Daoy (cell line): Measurements from ENCODE around the gene EVI5L. TPM values are rescaled to one million over a fixed set of nuclear protein-coding genes. Genes with fewer than 3 reads are reported as not detected.

Experiments
- DNase-seq: peaks from one replicate; pipeline ENCODE4 v3.0.0-alpha.2; 2015; ENCODE audit warnings: low read depth
- total RNA-seq: library from RNA; depleted of rRNA; stranded (reverse); fragments of >200 nt; shearing (Covaris generic); gene quantifications from 2 replicates; pipeline ENCODE4 v1.2.3, GENCODE V29; 2014

The EVI5L gene
- total RNA-seq, 1 experiment from 2014 or later = 9.3 TPM

DNA sequence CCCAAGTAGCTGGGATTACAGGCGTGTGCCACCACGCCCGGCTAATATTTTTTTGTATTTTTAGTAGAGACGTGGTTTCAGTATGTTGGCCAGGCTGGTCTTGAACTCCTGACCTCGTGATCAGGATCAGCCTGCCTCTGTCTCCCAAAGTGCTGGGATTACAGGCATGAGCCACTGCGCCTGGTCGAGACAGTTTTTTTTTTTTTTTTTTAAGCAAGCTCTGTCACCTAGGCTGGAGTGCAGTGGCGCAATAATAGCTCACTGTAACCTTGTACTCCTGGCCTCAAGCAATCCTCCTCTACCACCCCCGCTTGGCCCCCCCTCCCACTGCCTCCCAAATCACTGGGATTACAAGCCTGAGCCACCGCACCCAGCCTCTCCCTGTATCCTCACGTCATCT is 67.3 kb downstream of the EVI5L start:
- DNase-seq = no peak

DNA sequence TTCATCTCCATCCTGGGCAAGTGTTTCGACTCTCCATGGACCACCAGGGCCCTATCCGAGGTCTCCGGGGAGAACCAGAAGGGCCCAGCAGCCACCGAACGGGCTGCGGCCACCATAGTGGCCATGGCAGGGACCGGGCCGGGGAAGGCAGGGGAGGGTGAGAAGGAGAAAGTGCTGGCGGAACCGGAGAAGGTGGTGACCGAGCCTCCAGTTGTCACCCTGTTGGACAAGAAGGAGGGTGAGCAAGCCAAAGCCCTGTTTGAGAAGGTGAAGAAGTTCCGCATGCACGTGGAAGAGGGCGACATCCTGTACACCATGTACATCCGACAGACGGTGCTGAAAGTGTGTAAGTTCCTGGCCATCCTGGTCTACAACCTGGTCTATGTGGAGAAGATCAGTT is 68.9 kb downstream of the EVI5L start:
- DNase-seq = no peak

DNA sequence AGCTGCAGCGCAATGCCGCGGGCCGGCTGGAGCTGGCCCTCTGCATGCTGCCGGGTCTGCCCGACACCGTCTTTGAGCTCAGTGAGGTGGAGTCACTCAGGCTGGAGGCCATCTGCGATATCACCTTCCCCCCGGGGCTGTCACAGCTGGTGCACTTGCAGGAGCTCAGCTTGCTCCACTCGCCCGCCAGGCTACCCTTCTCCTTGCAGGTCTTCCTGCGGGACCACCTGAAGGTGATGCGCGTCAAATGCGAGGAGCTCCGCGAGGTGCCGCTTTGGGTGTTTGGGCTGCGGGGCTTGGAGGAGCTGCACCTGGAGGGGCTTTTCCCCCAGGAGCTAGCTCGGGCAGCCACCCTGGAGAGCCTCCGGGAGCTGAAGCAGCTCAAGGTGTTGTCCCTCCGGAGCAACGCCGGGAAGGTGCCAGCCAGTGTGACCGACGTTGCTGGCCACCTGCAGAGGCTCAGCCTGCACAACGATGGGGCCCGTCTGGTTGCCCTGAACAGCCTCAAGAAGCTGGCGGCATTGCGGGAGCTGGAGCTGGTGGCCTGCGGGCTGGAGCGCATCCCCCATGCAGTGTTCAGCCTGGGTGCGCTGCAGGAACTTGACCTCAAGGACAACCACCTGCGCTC is 69.8 kb downstream of the EVI5L start:
- DNase-seq = no peak

DNA sequence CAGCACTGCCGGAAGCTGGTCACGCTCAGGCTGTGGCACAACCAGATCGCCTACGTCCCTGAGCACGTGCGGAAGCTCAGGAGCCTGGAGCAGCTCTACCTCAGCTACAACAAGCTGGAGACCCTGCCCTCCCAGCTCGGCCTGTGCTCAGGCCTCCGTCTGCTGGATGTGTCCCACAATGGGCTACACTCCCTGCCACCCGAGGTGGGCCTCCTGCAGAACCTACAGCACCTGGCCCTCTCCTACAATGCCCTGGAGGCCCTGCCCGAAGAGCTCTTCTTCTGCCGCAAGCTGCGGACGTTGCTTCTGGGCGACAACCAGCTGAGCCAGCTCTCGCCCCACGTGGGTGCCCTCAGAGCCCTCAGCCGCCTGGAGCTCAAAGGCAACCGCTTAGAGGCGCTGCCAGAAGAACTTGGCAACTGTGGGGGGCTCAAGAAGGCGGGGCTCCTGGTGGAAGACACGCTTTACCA is 70.4 kb downstream of the EVI5L start:
- DNase-seq = no peak

DNA sequence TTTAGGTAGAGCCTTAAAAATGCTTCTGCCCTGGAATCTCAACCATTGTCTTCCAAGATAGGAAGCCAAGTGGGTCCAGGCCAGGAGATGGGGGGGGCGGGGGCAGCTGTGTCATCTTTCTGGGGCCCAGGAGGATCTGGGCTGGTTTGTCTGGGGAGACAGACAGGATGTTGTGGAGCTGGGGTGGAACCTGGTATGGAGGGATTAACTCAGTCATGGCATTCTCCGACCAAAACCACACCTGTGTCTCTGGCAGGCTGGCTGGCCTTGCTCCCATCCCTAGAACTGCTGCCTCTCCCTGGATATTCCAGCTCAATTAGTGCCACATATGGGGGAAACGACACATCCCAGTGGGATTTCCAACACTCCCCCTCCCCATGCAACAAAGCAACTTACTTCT is 70.9 kb downstream of the EVI5L start:
- DNase-seq = no peak

DNA sequence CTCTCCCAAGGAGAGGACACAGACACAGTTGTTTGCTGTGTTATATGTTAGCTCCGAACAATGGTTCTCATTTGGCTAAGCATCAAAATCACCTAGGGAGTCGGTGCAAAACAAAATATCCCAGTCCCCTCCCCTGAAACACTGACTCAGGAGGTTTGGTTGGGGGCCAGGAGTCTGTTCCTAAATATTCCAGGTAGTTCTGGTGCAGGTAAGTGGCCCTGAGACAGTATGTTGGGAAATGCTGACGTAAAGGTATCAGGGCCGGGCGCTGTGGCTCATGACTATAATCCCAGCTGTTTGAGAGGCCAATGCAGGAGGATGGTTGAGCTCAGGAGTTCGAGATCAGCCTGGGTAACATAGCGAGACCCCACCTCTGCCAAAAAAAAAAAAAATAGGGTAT is 71.3 kb downstream of the EVI5L start:
- no peak for DNase-seq

DNA sequence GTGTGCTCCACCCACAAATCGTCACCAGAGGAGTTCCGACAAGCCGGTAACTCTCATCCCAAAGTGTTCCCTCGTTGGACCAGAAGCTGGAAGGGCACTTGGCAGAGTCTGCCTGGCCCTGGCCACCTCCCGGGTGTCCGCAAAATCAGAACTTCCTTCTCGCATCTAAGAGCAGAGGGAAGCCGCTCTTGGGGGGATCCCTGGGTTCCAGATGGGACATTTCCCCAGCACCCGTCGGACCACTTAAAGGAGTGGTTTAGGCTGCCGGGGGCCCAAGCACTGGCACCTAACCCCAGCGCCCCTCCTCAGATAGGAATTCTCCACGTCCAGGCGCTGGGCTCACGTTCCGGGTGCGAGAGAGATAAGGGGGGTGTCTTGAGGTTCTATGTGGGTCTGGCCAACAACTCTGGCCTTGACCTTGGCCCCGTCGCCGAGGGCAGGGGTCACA is 72.8 kb downstream of the EVI5L start:
- DNase-seq = no peak

DNA sequence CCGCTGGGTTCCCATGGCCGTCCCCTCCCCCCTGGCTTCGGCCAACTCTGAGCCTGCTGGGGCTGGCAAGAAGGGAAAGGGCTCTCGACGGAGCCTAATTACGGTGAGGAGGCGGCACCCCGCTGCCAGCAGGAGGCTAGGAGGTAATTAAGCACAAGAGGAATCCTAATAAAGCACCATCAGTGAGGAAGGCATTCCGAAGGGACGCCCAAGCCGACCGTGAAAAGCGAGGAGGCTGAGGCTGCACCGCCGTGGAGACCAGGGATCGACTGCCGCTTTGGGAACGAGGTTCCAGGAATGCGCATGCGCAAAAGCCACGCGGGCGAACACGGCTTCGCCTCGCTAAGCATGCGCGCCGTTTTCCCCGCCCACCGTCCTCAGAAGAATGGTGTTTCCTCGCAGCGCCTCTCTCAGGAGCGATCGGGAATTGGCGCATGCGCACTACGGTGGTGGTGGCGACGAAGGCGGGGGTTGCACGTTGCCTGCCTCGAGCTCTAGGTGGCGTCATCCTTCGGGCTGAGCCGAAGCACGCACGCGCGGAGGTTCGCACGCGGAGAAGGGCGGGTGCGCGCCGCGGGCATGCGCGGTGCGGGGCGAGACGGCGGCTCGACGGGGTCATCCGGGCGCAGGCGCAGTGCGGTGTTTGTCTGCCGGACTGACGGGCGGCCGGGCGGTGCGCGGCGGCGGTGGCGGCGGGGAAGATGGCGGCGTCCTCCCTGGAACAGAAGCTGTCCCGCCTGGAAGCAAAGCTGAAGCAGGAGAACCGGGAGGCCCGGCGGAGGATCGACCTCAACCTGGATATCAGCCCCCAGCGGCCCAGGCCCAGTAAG is 73.4 kb downstream of the EVI5L start, which contains the start of gene MAP2K7:
Gene MAP2K7 (plus strand): TSS at position 634 of the 830 bp plus-strand sequence. CDS start 68 bp downstream, at position 702.
- peak; percentile 100 for DNase-seq

DNA sequence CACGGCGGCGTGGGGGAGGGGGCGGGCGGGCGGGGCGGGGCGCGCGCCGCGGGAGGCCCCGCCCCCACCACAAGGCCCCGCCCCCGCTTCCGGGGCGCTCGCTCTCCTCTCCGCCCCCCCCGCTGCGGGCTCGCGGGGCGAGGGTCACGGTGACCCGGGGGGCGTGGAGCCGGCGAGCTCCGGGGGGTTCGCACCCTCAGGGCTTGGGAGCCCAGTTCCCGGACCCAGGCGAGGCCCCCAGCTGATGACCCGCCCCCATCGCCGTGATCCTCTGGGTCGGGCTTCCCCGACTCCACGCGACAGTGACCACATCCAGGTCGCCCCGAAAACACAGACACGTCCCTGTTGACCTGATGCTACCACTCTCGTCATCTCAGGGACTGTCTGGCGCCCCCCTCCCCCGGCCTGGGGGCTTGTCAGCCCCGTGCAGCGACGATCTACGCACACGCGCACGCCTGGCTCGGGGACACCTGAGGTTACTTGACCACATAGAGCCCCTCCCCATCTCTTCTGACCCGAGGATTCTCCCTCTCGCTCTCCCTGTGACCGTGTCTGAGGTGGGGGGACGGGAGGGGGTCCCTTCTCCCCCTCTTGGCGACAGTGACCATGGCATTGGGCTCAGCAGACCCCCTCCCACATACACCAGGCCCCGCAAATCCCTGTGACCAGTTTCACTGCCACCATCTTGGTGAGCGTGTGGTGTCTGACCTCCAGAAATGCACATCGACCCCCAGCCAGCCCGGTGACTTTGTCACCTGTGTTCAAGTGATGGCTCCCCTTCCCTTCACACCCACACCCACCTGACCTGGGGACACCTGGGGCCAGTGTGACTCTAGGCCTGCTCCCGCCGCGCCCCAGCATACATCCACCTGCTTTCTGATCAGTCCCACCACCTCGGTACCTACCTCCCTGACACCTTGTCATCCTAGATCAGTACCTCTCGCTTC is 74.3 kb downstream of the EVI5L start:
- DNase-seq = peak; percentile 38

DNA sequence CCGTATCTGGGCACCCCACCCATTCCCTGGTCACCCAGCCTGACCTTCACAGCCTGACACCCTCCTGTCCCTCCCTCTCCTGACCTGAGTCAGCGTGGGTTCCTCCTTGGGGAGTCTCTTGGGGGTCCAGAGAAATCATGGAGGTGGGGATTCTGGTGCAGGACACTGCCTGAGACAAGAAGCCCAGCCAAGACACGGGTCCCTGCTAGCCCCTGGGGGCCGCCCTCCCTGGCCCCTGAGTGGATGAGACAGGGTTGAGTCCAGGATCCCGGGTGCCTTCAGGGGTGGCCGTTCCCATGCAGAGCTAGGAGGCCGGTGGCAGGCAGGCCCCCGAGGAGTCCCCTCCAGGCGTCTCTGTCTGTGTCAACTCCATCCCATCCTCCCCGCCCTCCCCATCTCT is 75.2 kb downstream of the EVI5L start:
- DNase-seq = no peak

DNA sequence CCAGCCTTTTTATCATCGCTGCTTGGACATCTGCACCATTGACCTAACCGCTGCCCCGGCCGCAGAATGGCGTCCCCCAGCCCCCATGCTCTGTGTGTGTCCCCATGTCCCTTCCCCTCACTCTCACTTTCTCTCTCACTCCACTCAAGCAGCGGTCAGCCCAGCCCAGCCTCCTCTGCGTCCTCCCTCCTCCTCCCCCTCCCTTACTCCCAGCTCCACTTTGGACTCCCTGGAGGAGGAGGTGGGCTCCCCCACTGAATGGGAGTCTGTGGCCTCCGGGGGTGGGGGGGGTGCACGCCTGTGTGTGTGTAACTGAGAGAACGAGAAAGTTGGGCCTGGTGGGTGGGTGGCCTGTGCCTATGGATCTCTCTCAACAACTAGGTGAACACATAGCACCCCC is 75.8 kb downstream of the EVI5L start:
- no peak for DNase-seq

DNA sequence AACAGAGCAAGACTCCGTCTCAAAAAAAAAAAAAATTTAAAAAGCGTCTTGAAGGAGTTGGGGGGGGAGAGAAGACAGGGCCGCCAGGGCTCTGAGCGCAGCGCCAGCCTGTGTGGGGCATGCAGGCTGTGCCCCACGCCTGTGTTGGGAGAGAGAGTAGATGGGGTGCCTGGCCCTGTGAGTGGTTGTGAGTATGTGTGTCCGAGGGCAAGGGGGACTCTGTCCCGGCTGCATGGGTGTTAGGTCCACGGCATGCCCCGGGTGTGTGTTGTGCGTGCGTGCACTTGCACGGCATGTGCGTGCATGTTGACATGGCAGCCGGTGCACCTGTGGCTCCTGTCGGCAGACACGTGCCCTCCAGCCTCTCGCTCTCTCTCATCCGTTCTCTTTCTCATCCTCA is 77.1 kb downstream of the EVI5L start:
- DNase-seq = no peak

DNA sequence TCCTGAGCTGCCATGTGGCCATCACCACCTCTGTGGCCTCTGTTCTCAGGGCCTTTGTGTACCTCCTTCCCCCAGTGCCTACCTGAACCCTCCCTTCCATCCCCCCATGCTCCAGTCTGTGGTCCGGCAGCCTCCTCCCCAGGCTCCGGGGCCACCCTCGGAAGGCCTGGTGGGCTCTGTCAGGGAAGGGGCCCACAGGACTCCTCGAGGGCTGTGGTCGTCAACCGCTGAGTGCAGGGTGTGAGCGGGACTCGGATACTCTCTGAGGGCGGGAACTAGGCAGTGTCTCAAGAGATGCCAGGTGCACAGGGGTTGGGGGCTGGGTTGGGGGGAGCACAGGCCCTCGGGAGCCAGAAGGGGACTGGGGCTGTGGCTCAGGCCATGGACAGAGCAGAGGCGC is 77.5 kb downstream of the EVI5L start:
- no peak for DNase-seq

DNA sequence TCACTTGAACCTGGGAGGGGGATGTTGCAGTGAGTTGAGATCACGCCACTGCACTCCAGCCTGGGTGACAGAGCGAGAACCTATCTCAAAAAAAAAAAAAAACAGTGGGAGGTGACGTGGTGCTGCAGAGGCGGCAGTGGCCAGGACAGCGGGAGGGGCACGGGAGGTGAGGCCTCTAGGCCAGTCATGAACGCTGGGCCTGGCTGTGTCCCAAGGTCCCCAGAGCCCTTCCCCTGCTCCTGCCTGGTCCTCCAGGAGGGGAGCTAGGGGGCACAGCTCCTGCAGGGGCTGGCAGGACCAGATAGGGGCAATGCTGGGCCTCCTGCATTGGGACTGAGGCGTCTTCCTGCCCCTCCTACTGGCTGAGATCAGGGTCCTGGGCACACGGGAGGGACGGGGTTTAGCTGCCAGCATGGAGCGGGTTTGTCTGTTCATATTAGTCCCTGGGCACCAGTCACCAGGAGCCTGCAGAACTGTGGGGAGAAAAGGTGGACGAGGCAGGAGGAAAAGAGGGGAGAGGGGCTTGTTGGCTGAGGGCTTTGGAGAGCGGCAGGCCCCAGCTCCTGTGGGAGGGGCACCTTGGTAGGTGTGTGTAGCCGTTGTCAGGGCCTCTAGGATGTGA is 78.2 kb downstream of the EVI5L start:
- DNase-seq = no peak

DNA sequence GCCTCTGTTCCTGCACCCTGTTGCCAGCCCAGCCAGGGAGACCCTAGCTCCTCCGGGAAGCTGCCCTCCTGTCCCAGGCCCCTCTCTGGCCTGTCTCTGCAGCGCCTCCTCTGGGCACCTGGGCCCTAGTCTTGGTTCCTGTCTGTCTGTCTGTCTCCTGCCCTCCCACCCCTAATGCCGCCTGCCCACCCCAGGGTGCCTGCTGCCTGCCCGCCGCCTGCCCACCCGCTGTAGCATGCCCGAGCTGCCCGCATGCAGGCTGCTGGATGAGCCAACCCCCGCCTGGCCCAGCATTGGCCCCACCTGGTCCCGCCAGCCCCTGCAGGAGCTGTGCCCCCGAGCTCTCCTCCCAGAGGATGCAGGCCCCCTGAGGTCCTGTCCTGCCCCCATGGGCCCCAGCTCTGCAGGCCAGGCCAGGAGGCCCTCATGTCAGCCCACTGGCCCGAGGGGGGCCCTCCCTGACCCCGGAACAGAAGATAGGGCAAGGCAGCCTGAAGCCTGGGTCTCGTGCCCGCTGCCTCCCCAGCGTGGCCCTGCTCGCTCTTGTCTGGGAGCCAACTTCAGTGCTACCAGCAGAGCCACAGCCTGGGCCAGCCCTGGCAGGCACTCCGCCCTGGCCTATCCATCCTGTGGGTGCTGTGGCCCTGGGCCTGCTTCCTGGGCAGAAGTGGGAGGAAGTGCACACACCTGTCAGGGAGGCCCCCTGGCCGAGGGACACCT is 78.9 kb downstream of the EVI5L start:
- no peak for DNase-seq

DNA sequence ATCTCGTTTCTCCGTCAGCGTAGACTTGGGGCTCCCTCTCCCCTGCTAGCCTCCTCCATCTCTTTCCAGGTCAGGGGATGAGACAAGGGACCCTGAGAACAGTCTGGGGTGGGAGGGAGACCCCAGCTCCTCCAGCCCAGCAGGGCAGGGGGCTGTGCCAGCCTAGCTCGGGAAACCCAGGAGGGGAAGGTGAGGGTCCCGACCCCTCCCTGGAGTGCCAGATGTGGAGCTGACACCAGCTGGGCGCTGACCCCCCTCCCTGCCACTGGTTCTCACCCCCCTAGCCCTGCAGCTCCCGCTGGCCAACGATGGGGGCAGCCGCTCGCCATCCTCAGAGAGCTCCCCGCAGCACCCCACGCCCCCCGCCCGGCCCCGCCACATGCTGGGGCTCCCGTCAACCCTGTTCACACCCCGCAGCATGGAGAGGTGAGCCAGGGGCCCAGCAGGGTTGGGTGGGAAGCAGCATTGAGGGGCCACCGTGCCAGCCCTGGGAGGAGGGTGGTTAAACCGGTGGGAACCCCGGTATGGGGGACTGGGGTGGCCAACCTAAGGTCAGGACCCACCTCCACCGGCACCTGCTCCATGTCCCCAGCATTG is 79.6 kb downstream of the EVI5L start:
- DNase-seq = no peak

DNA sequence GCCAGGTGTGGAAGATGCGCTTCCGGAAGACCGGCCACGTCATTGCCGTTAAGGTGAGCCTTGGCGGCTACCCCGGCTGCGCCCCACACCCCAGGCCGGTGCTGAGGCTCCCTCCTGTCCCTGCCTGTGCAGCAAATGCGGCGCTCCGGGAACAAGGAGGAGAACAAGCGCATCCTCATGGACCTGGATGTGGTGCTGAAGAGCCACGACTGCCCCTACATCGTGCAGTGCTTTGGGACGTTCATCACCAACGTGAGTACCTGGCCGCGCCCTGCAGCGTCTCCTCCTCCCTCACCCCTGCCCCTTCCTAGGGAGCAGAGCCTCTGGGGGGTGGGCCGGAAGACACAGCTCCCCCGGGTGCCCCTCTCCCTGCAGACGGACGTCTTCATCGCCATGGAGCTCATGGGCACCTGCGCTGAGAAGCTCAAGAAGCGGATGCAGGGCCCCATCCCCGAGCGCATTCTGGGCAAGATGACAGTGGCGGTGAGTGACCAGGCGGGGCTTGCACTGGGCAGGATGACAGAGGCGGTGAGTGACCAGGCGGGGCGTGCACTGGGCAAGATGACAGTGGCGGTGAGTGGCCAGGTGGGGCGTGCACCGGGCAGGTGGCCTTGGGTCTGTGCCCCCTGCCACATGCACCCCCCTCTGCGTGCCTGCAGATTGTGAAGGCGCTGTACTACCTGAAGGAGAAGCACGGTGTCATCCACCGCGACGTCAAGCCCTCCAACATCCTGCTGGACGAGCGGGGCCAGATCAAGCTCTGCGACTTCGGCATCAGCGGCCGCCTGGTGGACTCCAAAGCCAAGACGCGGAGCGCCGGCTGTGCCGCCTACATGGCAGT is 80.5 kb downstream of the EVI5L start:
- DNase-seq = no peak

DNA sequence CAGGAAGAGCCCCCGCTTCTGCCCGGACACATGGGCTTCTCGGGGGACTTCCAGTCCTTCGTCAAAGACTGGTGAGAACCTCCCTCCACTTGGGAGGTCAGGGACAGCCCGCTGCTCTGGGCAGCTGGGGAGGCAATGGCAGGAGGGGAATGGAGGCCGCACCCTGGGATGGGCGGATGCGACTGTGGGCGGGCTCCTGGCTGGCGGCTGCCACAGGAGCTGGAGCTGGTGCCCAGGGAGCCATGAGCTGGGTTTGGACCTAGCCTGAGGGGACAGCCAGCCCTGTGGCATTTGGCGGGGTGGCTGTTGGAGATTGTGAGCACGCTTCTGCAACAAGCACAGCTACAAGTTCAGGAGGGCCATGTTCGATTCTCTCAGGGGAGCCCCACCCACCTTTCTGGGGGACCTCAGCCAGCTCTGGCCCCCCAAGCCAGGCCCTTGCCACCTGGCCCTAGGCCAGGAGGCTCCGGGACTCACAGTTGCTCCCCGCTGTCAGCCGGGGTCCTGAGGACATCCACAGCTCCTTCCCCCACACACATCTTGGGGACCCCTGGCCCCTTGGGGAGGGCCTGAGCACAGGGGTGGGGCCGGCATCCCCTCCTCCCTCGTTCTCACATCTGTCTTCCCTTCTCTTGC is 81.6 kb downstream of the EVI5L start:
- no peak for DNase-seq

DNA sequence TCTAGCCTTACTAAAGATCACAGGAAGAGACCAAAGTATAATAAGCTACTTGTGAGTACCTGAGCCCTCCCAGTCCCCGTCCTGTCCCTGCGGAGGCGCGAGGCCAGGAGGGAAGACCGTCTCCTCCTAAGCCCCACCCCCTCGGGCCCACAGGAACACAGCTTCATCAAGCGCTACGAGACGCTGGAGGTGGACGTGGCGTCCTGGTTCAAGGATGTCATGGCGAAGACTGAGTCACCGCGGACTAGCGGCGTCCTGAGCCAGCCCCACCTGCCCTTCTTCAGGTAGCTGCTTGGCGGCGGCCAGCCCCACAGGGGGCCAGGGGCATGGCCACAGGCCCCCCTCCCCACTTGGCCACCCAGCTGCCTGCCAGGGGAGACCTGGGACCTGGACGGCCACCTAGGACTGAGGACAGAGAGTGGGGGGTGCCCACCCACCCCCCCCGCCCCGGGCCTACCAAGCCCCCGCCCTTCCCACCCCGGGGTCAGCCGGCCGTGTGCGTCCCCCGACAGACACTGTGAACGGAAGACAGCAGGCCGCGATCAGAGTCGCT is 82.2 kb downstream of the EVI5L start:
- DNase-seq = no peak
